Measurements from ENCODE around the gene MBTPS1. TPM values are rescaled to one million over a fixed set of nuclear protein-coding genes. Genes with fewer than 3 reads are reported as not detected.

The MBTPS1 gene
- total RNA-seq, 1 donor from 2014 or later, result 85.9 TPM

- peaks cover 68% of the 10 kb centered on the region for H3K79me2 ChIP-seq (ENCODE audit: insufficient read depth, low read length)
Observed at GRCh38 chr16:84103678-84104077, 13.1 kb downstream of the MBTPS1 start.

GRCh38 chr16:84098939-84099338, 17.8 kb downstream of the MBTPS1 start:
- Histone ChIP-seq H4K20me1 (ENCODE audit: insufficient read depth, low read length) (peaks cover 57% of the 10 kb centered on the region), H3K36me3 (ENCODE audit: insufficient read depth, low read length) (peaks cover 24% of the 10 kb centered on the region), H3K4me2 (ENCODE audit: low read length) (peak overlapping the region; percentile 64), H3K4me3 (ENCODE audit: insufficient read depth, low read depth, low read length) (no peak overlapping the region), H3K9ac (ENCODE audit: low read length) (no peak overlapping the region), H2AFZ (ENCODE audit: low read depth, low read length) (no peak overlapping the region), H3K27me3 (ENCODE audit: insufficient read depth, low read length) (no peaks in the 10 kb centered on the region), H3K4me1 (ENCODE audit: insufficient read depth, low read length) (peaks cover 15% of the 10 kb centered on the region), H3K9me3 (ENCODE audit: insufficient read depth, low read depth, low read length) (no peaks in the 10 kb centered on the region), H3K27ac (ENCODE audit: low read depth, low read length) (peak overlapping the region; percentile 15), H3K79me2 (ENCODE audit: insufficient read depth, low read length) (peaks cover 32% of the 10 kb centered on the region)
- H3K27ac Mint-ChIP-seq (ENCODE audit: unreplicated experiment), result peak overlapping the region; percentile 41
- peak; percentile 36 for DNase-seq (ENCODE audit: low read depth)
- no peak for FAIRE-seq
- TF ChIP-seq EZH2 (IDR thresholded peaks at IDR 0.05; ENCODE audit: insufficient read depth, low read length), result no peak
- TF ChIP-seq CTCF (IDR thresholded peaks at IDR 0.05; ENCODE audit: insufficient read depth, low read depth, low read length), result no peak
- H3K9me3 Mint-ChIP-seq (ENCODE audit: unreplicated experiment), result no peaks in the 10 kb centered on the region
- H3K4me1 Mint-ChIP-seq (ENCODE audit: low read depth, unreplicated experiment), result peaks cover 15% of the 10 kb centered on the region
- no peaks in the 10 kb centered on the region for H3K27me3 Mint-ChIP-seq (ENCODE audit: low read depth, unreplicated experiment)
- no peak overlapping the region for H3K4me3 Mint-ChIP-seq (ENCODE audit: unreplicated experiment)
- peaks cover 9% of the 10 kb centered on the region for H3K36me3 Mint-ChIP-seq (ENCODE audit: low read depth, unreplicated experiment)

More at GRCh38 chr16:84103678-84104077, 13.1 kb downstream of the MBTPS1 start:
- peaks cover 13% of the 10 kb centered on the region for H3K4me1 ChIP-seq (ENCODE audit: insufficient read depth, low read length)
- H3K27me3 Mint-ChIP-seq (ENCODE audit: low read depth, unreplicated experiment), result no peaks in the 10 kb centered on the region
- H3K36me3 ChIP-seq (ENCODE audit: insufficient read depth, low read length), result no peaks in the 10 kb centered on the region
- H3K9me3 ChIP-seq (ENCODE audit: insufficient read depth, low read depth, low read length), result no peaks in the 10 kb centered on the region
- FAIRE-seq (no peak), DNase-seq (ENCODE audit: low read depth) (no peak)
- H4K20me1 ChIP-seq (ENCODE audit: insufficient read depth, low read length), result peaks cover 70% of the 10 kb centered on the region
- peaks cover 10% of the 10 kb centered on the region for H3K36me3 Mint-ChIP-seq (ENCODE audit: low read depth, unreplicated experiment)
- peaks cover 16% of the 10 kb centered on the region for H3K4me1 Mint-ChIP-seq (ENCODE audit: low read depth, unreplicated experiment)
- H3K27me3 ChIP-seq (ENCODE audit: insufficient read depth, low read length), result no peaks in the 10 kb centered on the region
- no peak overlapping the region for H2AFZ ChIP-seq (ENCODE audit: low read depth, low read length)
- H3K27ac Mint-ChIP-seq (ENCODE audit: unreplicated experiment), result no peak overlapping the region
- H3K9ac ChIP-seq (ENCODE audit: low read length), result no peak overlapping the region
- no peak overlapping the region for H3K27ac ChIP-seq (ENCODE audit: low read depth, low read length)
- H3K4me3 ChIP-seq (ENCODE audit: insufficient read depth, low read depth, low read length), result no peak overlapping the region
- H3K4me3 Mint-ChIP-seq (ENCODE audit: unreplicated experiment), result no peak overlapping the region
- TF ChIP-seq EZH2 (IDR thresholded peaks at IDR 0.05; ENCODE audit: insufficient read depth, low read length), result no peak
- TF ChIP-seq CTCF (IDR thresholded peaks at IDR 0.05; ENCODE audit: insufficient read depth, low read depth, low read length), result no peak
- peaks cover 2% of the 10 kb centered on the region for H3K9me3 Mint-ChIP-seq (ENCODE audit: unreplicated experiment)
- no peak overlapping the region for H3K4me2 ChIP-seq (ENCODE audit: low read length)

GRCh38 chr16:84096447-84097005, 20.2 kb downstream of the MBTPS1 start:
- peaks cover 38% of the 10 kb centered on the region for H3K36me3 ChIP-seq (ENCODE audit: insufficient read depth, low read length)
- H3K9me3 ChIP-seq (ENCODE audit: insufficient read depth, low read depth, low read length), result no peaks in the 10 kb centered on the region
- H3K4me2 ChIP-seq (ENCODE audit: low read length), result no peak overlapping the region
- H4K20me1 ChIP-seq (ENCODE audit: insufficient read depth, low read length), result peaks cover 45% of the 10 kb centered on the region
- H3K27ac Mint-ChIP-seq (ENCODE audit: unreplicated experiment), result no peak overlapping the region
- H3K79me2 ChIP-seq (ENCODE audit: insufficient read depth, low read length), result peaks cover 10% of the 10 kb centered on the region
- H3K4me3 Mint-ChIP-seq (ENCODE audit: unreplicated experiment), result no peak overlapping the region
- no peak overlapping the region for H3K27ac ChIP-seq (ENCODE audit: low read depth, low read length)
- H3K27me3 Mint-ChIP-seq (ENCODE audit: low read depth, unreplicated experiment), result no peaks in the 10 kb centered on the region
- DNase-seq (ENCODE audit: low read depth), result no peak
- peaks cover 11% of the 10 kb centered on the region for H3K36me3 Mint-ChIP-seq (ENCODE audit: low read depth, unreplicated experiment)
- H2AFZ ChIP-seq (ENCODE audit: low read depth, low read length), result no peak overlapping the region
- no peak overlapping the region for H3K4me3 ChIP-seq (ENCODE audit: insufficient read depth, low read depth, low read length)
- peaks cover 9% of the 10 kb centered on the region for H3K4me1 Mint-ChIP-seq (ENCODE audit: low read depth, unreplicated experiment)
- TF ChIP-seq CTCF (IDR thresholded peaks at IDR 0.05; ENCODE audit: insufficient read depth, low read depth, low read length) (no peak), EZH2 (IDR thresholded peaks at IDR 0.05; ENCODE audit: insufficient read depth, low read length) (no peak)
- H3K27me3 ChIP-seq (ENCODE audit: insufficient read depth, low read length), result no peaks in the 10 kb centered on the region
- no peak for FAIRE-seq
- H3K9me3 Mint-ChIP-seq (ENCODE audit: unreplicated experiment), result no peaks in the 10 kb centered on the region
- no peak overlapping the region for H3K9ac ChIP-seq (ENCODE audit: low read length)
- peaks cover 15% of the 10 kb centered on the region for H3K4me1 ChIP-seq (ENCODE audit: insufficient read depth, low read length)
